ENCODE measurements around the gene KLHDC10.
"Not testable (repeated sequence)": the region's sequence is repeated elsewhere in the genome, so short reads cannot be mapped to it uniquely, and the experiment has no call there.

Gene KLHDC10

GRCh38 chr7:130180571-130181262 is 110.4 kb downstream of the KLHDC10 start:
- DNase-seq: no peak
- Mint-ChIP-seq H3K4me1 (no peaks in the 10 kb centered on the region), H3K36me3 (ENCODE audit: low read depth) (peaks cover 81% of the 10 kb centered on the region), H3K4me3 (no peak overlapping the region), H3K27ac (peak overlapping the region; percentile 10), H3K9me3 (no peaks in the 10 kb centered on the region), H3K27me3 (ENCODE audit: low read depth, poor library complexity) (no peaks in the 10 kb centered on the region)
- TF ChIP-seq CTCF (IDR thresholded peaks at IDR 0.05): no peak

- no peak for TF ChIP-seq CTCF (IDR thresholded peaks at IDR 0.05)
- DNase-seq: no peak
- H3K9me3 Mint-ChIP-seq: no peaks in the 10 kb centered on the region
- no peak overlapping the region for H3K27ac Mint-ChIP-seq
- no peak overlapping the region for H3K4me3 Mint-ChIP-seq
- no peaks in the 10 kb centered on the region for H3K4me1 Mint-ChIP-seq
- no peaks in the 10 kb centered on the region for H3K27me3 Mint-ChIP-seq (ENCODE audit: low read depth, poor library complexity)
- peaks cover 81% of the 10 kb centered on the region for H3K36me3 Mint-ChIP-seq (ENCODE audit: low read depth)
Measured at GRCh38 chr7:130181263-130181605, 110.9 kb downstream of the KLHDC10 start.

- no peak for TF ChIP-seq CTCF (IDR thresholded peaks at IDR 0.05)
- Mint-ChIP-seq H3K4me3 (no peak overlapping the region), H3K4me1 (no peaks in the 10 kb centered on the region), H3K27me3 (ENCODE audit: low read depth, poor library complexity) (no peaks in the 10 kb centered on the region), H3K36me3 (ENCODE audit: low read depth) (peaks cover 81% of the 10 kb centered on the region), H3K27ac (no peak overlapping the region), H3K9me3 (no peaks in the 10 kb centered on the region)
- DNase-seq: no peak
Measured at GRCh38 chr7:130182990-130183389, 112.7 kb downstream of the KLHDC10 start.

- H3K9me3 Mint-ChIP-seq; H3K4me1 Mint-ChIP-seq; DNase-seq; H3K27ac Mint-ChIP-seq; H3K4me3 Mint-ChIP-seq; H3K27me3 Mint-ChIP-seq (ENCODE audit: low read depth, poor library complexity): not testable (repeated sequence)
- peaks cover 83% of the 10 kb centered on the region for H3K36me3 Mint-ChIP-seq (ENCODE audit: low read depth)
Measured at GRCh38 chr7:130184349-130184748, 114.0 kb downstream of the KLHDC10 start.

Measured in nephron progenitor cell (in vitro differentiated cells).